ENCODE results near the gene METTL21C.
A peak's percentile ranks its signal among the peaks of the same experiment; 100 is the strongest.

METTL21C gene

DNA sequence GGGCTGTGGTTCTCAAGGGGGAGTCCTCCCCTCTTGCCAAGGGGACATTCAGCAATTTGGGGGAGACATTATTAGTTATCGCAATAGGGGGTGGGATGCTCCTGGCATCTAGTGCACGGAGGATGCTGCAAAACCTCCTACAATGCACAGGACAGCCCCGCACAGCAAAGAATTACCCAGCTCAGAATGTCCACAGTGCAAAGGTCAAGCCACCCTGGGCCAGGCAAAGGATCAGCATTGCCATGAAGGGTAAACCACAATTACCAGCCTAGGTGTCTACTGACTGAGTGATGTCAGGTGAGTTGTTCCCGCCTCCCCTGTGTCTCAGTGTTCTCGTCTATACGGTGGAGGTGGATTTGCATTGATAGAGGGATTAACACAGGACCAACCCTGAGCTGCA, 2.4 kb upstream of the METTL21C start:
- ATAC-seq: no peak
- TF ChIP-seq, protein P1, sequence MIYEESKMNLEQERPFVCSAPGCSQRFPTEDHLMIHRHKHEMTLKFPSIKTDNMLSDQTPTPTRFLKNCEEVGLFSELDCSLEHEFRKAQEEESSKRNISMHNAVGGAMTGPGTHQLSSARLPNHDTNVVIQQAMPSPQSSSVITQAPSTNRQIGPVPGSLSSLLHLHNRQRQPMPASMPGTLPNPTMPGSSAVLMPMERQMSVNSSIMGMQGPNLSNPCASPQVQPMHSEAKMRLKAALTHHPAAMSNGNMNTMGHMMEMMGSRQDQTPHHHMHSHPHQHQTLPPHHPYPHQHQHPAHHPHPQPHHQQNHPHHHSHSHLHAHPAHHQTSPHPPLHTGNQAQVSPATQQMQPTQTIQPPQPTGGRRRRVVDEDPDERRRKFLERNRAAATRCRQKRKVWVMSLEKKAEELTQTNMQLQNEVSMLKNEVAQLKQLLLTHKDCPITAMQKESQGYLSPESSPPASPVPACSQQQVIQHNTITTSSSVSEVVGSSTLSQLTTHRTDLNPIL (CRISPR knock-in tag; IDR thresholded peaks at IDR 0.05; ENCODE audit: low read depth): no peak
- TF ChIP-seq ISL1 (CRISPR knock-in tag; IDR thresholded peaks at IDR 0.05) (no peak), ESRRG (CRISPR knock-in tag; IDR thresholded peaks at IDR 0.05) (no peak), OSR1 (CRISPR knock-in tag; IDR thresholded peaks at IDR 0.05) (no peak)

DNA sequence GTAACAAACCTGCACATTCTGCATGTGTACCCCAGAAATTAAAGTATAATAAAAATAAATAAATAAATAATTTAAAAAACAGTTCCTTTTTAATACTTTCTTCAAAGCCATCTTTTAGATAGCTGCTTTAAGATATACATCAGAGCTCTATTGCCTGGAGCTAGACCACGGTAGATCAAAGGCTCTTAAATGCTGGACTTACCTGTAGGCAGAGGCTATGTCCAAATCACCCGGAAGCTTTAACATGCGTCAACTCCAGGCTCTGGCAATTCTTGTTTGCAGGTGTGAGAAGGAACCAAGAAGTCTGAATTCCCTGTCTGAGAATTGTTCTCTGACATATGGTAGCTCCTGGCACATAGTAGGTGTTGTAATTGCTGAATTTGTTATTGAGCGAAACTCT, 1.6 kb upstream of the METTL21C start:
- TF ChIP-seq TCF4 (CRISPR knock-in tag; IDR thresholded peaks at IDR 0.05; ENCODE audit: borderline replicate concordance): no peak
- TF ChIP-seq ZFP3 (CRISPR knock-in tag; IDR thresholded peaks at IDR 0.05): no peak
- TF ChIP-seq, protein P2, sequence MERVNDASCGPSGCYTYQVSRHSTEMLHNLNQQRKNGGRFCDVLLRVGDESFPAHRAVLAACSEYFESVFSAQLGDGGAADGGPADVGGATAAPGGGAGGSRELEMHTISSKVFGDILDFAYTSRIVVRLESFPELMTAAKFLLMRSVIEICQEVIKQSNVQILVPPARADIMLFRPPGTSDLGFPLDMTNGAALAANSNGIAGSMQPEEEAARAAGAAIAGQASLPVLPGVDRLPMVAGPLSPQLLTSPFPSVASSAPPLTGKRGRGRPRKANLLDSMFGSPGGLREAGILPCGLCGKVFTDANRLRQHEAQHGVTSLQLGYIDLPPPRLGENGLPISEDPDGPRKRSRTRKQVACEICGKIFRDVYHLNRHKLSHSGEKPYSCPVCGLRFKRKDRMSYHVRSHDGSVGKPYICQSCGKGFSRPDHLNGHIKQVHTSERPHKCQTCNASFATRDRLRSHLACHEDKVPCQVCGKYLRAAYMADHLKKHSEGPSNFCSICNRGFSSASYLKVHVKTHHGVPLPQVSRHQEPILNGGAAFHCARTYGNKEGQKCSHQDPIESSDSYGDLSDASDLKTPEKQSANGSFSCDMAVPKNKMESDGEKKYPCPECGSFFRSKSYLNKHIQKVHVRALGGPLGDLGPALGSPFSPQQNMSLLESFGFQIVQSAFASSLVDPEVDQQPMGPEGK (CRISPR knock-in tag; IDR thresholded peaks at IDR 0.05; ENCODE audit: borderline replicate concordance): no peak
- no peak for TF ChIP-seq TOX (CRISPR knock-in tag; IDR thresholded peaks at IDR 0.05; ENCODE audit: borderline replicate concordance)
- TF ChIP-seq ARNTL (CRISPR knock-in tag; IDR thresholded peaks at IDR 0.05; ENCODE audit: borderline replicate concordance, low read depth): no peak
- TF ChIP-seq ZC3H10 (CRISPR knock-in tag; IDR thresholded peaks at IDR 0.05): no peak
- no peak for TF ChIP-seq GLIS3 (CRISPR knock-in tag; IDR thresholded peaks at IDR 0.05)
- no peak for TF ChIP-seq BACH2 (CRISPR knock-in tag; IDR thresholded peaks at IDR 0.05; ENCODE audit: borderline replicate concordance)
- TF ChIP-seq, protein P3, sequence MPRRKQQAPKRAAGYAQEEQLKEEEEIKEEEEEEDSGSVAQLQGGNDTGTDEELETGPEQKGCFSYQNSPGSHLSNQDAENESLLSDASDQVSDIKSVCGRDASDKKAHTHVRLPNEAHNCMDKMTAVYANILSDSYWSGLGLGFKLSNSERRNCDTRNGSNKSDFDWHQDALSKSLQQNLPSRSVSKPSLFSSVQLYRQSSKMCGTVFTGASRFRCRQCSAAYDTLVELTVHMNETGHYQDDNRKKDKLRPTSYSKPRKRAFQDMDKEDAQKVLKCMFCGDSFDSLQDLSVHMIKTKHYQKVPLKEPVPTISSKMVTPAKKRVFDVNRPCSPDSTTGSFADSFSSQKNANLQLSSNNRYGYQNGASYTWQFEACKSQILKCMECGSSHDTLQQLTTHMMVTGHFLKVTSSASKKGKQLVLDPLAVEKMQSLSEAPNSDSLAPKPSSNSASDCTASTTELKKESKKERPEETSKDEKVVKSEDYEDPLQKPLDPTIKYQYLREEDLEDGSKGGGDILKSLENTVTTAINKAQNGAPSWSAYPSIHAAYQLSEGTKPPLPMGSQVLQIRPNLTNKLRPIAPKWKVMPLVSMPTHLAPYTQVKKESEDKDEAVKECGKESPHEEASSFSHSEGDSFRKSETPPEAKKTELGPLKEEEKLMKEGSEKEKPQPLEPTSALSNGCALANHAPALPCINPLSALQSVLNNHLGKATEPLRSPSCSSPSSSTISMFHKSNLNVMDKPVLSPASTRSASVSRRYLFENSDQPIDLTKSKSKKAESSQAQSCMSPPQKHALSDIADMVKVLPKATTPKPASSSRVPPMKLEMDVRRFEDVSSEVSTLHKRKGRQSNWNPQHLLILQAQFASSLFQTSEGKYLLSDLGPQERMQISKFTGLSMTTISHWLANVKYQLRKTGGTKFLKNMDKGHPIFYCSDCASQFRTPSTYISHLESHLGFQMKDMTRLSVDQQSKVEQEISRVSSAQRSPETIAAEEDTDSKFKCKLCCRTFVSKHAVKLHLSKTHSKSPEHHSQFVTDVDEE (CRISPR knock-in tag; IDR thresholded peaks at IDR 0.05): no peak
- no peak for TF ChIP-seq SNAI2 (CRISPR knock-in tag; IDR thresholded peaks at IDR 0.05)
- no peak for TF ChIP-seq ZNF70 (CRISPR knock-in tag; IDR thresholded peaks at IDR 0.05)
- TF ChIP-seq, protein P1 (CRISPR knock-in tag; IDR thresholded peaks at IDR 0.05; ENCODE audit: low read depth): no peak
- TF ChIP-seq ZNF565 (CRISPR knock-in tag; conservative IDR thresholded peaks at IDR 0.05; ENCODE audit: low read depth): no peak
- no peak for TF ChIP-seq ESRRG (CRISPR knock-in tag; IDR thresholded peaks at IDR 0.05)
- no peak for ATAC-seq

DNA sequence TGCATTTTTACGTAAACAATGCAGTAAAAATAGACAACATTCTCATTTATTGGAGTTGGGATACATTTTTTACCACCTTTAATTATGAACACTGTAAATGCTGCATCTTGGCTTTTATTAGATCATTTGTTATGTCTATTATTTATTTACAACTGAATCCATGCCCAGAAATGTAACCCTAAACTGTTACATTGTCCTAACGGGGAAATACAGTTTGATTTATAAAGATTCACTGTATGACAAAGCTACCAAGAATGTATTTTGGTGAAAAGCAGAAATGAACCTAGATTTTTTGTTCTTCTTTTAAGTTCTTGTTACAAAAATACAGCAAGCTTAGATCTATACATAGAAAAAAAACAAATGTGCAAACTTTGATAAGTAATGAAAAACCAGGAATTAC, 1.1 kb downstream of the METTL21C start:
- TF ChIP-seq TOX (CRISPR knock-in tag; IDR thresholded peaks at IDR 0.05; ENCODE audit: borderline replicate concordance) (no peak), RARB (CRISPR knock-in tag; IDR thresholded peaks at IDR 0.05) (no peak), ISL1 (CRISPR knock-in tag; IDR thresholded peaks at IDR 0.05) (no peak), SNAI2 (CRISPR knock-in tag; IDR thresholded peaks at IDR 0.05) (no peak), ZC3H10 (CRISPR knock-in tag; IDR thresholded peaks at IDR 0.05) (no peak), BACH2 (CRISPR knock-in tag; IDR thresholded peaks at IDR 0.05; ENCODE audit: borderline replicate concordance) (no peak)
- TF ChIP-seq, protein P2 (CRISPR knock-in tag; IDR thresholded peaks at IDR 0.05; ENCODE audit: borderline replicate concordance): no peak
- TF ChIP-seq, protein P4, sequence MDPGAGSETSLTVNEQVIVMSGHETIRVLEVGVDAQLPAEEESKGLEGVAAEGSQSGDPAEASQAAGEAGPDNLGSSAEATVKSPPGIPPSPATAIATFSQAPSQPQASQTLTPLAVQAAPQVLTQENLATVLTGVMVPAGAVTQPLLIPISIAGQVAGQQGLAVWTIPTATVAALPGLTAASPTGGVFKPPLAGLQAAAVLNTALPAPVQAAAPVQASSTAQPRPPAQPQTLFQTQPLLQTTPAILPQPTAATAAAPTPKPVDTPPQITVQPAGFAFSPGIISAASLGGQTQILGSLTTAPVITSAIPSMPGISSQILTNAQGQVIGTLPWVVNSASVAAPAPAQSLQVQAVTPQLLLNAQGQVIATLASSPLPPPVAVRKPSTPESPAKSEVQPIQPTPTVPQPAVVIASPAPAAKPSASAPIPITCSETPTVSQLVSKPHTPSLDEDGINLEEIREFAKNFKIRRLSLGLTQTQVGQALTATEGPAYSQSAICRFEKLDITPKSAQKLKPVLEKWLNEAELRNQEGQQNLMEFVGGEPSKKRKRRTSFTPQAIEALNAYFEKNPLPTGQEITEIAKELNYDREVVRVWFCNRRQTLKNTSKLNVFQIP (CRISPR knock-in tag; IDR thresholded peaks at IDR 0.05; ENCODE audit: borderline replicate concordance, low read depth): no peak
- peak; percentile 79 for ATAC-seq

Data from SK-N-SH treated with all-trans-retinoic acid at 6 μM for 48 hours (cell line).